8988T (cell line): ENCODE data around the gene MAP2K7.
A peak's percentile ranks its signal among the peaks of the same experiment; 100 is the strongest.

ENCODE experiments used
- DNase-seq: peaks from one replicate; pipeline ENCODE4 v3.0.0; 2011

Gene MAP2K7

GRCh38 chr19:7903244-7904073 lies at the start of gene MAP2K7:
MAP2K7 (plus strand) TSS chr19:7903877; CDS start chr19:7903945, 68 bp downstream.
- DNase-seq, result peak; percentile 90

GRCh38 chr19:7855426-7856108 lies 48.1 kb upstream of the MAP2K7 start:
- no peak for DNase-seq

DNA sequence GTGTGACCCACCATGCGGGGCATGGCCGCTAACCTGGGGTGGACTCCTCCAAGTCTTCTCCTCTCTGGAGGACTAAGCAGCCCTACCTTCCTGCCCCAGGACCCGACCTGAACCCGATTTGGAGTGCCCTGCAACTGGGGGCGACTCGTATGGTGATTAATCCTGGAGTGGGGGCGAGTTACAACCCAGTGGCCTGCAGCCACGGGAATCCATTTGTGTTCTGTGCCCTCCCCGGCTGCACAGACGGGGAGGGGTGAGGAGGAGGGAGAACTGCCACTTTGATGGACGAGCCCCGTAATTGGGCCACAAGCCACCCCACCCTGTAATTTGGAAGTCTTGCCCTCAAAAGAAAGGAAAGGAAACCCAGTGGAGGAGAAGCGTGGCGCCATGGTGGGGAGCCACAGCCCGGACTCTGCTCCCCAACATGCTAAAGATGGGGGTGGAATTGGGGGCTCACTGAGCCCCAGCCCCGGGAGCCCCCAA lies 47.5 kb upstream of the MAP2K7 start:
- peak; percentile 11 for DNase-seq

GRCh38 chr19:7856679-7857663 lies 46.7 kb upstream of the MAP2K7 start:
- peak; percentile 5 for DNase-seq

- DNase-seq, result peak; percentile 26
These were observed 46.0 kb upstream of the MAP2K7 start for GRCh38 chr19:7857727-7858108.

- peak; percentile 23 for DNase-seq
These were observed 45.4 kb upstream of the MAP2K7 start for GRCh38 chr19:7858109-7858770.

- DNase-seq, result peak; percentile 12
These were observed 44.6 kb upstream of the MAP2K7 start for GRCh38 chr19:7859087-7859486.

DNA sequence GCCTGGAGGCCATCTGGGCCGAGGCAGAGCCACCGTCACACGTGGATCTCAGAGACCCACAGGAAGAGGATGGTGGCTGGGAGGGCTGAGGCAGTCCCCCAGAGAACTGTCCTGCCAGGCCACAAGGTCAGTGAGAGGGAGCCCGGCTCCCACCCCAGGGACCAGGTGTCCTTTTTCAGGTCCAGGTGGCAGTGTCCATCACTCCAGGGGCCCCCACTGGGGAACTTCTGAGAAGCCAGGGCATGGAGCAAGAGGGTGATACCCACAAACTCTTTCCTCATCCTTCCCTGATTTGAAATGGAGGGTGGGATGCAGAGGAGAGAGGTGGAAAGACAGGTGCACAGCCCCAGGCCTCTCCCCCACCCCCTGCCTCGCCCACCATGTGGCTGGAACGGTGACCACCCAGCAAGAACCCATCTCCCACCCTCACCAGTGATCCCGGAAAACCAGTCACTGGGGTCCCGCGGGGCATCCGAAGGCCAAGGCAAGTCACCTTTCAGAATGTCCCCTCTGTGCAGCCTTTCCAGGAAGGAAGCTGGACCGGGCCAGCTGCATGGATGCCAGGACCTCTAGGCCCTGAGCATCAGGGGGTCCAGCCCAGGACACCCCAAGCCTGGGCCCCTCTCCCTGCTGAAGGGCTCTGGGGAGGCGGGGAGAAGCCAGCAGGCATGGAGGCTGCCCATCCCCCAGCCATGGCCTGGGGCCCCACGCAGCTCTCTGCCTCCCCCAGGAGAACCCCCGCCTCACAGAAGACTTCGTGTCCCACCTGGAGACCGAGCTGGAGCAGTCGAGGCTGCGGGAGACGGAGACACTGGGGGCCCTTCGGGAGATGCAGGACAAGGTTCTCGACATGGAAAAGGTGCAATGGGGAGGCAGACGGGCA lies 43.6 kb upstream of the MAP2K7 start:
- peak; percentile 23 for DNase-seq

GRCh38 chr19:7860714-7861618 lies 42.7 kb upstream of the MAP2K7 start:
- peak; percentile 41 for DNase-seq

DNA sequence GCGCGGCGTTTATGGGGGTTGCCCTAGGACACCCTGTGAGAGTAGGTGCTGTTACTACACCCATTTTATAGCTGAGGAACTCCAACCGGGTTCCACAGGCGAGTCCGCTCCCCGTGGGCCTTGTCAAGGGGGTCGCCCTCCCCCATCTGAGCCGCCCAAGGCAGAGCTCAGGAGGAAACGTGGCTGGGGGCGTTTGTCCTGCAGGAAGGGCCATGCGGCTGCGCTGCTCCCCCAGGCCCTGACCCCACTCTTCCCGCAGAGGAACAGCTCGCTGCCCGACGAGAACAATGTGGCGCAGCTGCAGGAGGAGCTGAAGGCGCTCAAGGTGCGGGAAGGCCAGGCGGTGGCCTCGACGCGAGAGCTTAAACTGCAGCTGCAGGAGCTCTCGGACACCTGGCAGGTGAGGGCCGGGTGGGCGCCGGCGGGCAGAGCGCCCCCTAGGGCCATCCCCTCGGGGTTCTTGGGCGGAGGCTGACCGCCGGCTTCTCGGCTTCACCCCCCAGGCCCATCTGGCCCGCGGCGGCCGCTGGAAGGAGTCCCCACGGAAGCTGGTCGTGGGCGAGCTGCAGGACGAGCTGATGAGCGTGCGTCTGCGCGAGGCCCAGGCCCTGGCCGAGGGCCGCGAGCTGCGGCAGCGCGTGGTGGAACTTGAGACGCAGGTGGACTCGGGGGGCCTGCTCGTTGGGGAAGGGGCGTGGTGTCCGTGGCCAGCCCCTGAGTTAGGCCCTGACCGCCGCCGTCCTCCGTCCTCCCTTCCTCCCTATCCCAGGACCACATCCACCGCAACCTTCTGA lies 41.9 kb upstream of the MAP2K7 start:
- DNase-seq, result peak; percentile 9

DNA sequence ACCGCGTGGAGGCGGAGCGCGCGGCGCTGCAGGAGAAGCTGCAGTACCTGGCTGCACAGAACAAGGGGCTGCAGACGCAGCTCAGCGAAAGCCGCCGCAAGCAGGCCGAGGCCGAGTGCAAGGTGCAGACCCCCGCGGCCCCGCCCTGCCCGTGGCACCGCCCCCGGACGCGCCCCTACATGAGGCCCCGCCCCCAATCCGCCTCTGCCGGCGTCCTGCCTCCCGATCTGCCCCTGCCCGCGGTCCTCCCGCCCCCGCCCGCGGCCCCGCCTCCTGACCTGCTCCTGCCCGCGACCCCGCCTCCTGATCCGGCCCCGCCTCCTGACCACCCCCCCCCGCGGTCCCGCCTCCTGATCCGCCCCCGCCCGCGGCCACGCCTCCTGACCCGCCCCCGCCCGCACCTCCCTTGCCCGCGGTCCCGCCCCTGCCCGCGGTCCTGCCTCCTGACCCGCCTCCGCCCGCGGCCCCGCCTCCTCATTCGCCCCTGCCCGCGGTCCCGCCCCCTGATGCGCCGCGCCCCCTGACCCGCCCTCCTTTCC lies 41.2 kb upstream of the MAP2K7 start:
- peak; percentile 66 for DNase-seq

- DNase-seq, result peak; percentile 5
These were observed 40.3 kb upstream of the MAP2K7 start for GRCh38 chr19:7863157-7863970.

DNA sequence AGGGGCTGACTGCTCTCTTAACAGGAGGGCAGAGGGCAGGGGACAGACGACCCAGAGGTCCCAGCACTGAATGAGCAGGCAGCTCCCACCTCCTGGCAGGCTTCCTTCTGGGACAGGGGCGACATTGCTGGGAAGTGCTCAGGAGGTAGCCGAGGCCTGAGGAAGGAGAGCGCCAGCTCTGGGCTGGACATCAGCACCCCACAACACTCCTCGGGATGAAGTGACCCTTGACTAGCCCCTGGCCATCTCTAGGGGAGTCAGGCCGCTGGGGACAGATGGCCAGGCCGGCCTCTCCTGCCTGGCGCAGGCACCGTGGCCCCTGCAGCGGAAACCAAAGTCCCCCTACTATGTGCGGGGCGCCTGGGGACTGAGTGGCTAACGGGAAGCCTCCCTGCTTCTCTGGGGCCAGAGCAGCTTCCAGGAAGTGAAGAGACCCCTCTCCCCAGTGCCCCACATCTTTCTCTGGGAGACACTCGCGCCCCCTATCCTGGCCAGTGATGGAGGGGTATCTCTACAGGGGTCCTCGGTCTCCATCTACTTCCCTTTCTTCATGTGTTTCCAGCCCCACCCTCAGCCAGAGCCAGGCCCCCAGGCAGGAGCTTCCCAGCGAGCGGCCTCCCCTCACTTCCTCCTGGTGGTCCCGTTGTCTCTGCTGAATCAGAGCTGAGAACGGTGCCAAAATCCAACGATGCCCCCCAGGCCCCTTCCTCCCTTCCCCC lies 39.5 kb upstream of the MAP2K7 start:
- peak; percentile 18 for DNase-seq

DNA sequence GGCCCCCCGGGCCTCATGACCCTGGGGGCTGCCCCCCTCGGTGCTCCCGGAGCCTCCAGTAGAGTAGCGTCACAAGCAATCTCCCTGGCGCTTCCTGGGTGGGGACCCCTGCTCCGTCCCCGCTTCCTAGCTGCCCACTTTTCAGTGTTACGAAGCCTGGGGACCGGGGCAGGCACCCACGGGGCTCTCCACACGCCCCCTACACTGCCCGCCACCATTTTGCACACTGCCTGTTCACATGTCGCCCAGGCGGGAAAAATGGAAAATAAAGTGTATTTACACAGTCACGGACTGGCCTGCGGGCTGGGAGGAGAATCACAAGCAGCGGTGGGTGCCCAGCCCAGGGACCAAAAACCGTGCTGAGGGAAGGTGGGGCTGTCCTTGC lies 39.0 kb upstream of the MAP2K7 start:
- DNase-seq, result peak; percentile 9

DNA sequence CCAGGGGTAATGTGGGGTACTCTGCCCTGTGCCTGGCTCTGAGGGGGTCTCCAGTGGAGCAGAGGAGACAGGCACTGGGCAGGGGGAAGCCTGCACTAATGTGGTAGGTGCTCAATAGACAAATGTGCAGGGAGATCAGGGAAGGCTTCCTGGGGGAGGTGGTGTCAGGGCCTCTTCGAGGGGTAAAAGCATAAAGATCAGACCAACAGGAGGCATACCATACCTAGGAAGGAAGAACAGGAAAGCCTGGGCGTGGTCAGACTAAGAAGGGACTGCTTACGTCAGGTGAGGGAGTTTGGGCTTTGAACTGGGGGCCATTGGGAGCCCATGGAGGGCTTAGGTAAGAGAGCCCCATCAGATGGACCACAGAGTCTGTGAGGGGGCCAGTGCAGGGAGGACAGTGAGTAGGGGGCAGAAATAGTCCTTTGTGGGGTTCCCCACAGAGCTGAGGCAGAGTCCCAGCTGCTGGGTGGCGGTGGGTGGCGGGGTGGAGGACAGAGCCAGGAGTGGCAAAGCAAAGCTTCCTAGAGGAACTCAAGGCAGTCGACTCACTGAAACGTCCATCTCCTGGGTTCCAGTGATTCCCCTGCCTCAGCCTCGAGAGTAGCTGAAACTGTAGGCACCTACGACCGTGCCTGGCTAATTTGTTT lies 38.3 kb upstream of the MAP2K7 start:
- DNase-seq, result peak; percentile 11

DNA sequence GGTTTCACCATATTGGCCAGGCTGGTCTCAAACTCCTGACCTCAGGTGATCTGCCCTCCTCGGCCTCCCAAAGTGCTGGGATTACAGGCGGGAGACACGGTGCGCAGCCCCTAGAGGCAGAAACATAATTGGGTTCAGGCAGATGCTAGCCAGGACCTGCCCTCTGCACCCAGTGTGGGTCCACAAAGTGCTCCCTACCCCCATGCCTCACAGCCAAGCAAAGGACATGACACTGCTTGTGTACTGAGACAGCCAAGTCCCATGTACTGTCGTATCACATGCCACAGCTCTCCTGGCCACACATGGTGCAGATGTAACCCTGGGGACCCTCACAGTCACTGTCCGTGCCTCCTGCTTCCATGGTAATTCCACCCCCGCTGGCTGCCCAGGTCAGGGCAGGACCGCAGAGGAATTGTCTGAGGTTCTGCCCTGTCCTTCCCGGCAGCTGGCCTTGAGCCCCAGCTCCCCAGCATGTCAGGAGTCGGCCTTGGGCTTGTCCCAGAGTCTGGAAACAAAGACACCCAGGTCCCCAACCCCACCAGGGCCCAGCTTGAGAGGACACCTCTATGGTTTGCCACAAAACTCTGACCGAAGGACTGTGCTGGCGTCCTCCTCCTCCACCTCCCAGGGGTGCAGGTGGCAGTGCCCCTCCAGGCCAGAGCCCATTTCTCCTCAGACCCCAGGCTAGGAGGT lies 37.1 kb upstream of the MAP2K7 start:
- DNase-seq, result peak; percentile 15
